Esophagus mucosa (tissue), 1 donor: ENCODE results near the gene RAB7A. TPM values are rescaled to one million over a fixed set of nuclear protein-coding genes. Genes with fewer than 3 reads are reported as not detected.
"Not testable (repeated sequence)": the region's sequence is repeated elsewhere in the genome, so short reads cannot be mapped to it uniquely, and the experiment has no call there.

Experiments used
- ATAC-seq: fragments of 200-7000 bp; cut with Tn5 transposase; one replicate; pipeline ENCODE4 v1.9.1; 2020
- total RNA-seq: library from RNA; stranded (reverse); gene quantifications from one replicate; pipeline ENCODE4 v1.2.4, GENCODE V29; 2023
- donor health status: DM: yes; HTN: yes; CAD: no.

The RAB7A gene
- total RNA-seq, 1 donor from 2014 or later = 231 TPM

DNA sequence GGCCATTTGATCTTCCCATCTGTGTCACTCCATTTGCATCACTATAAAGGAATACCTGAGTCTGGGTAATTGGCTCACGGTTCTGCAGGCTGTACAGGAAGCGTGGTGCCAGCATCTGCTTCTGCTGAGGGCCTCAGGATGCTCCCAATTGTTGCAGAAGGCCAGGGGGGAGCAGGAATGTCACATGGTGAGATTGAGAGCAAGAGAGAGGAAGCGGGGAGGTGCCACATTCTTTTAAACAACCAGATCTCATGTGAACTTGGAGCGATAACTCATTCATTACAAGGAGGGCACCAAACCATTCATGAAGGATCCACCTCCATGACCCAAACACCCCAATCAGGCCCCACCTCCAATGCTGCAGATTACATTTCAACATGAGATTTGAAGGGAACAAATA, 13.1 kb upstream of the RAB7A start:
- ATAC-seq = no peak

GRCh38 chr3:128714887-128715491, 11.0 kb upstream of the RAB7A start:
- ATAC-seq = peak; percentile 26

DNA sequence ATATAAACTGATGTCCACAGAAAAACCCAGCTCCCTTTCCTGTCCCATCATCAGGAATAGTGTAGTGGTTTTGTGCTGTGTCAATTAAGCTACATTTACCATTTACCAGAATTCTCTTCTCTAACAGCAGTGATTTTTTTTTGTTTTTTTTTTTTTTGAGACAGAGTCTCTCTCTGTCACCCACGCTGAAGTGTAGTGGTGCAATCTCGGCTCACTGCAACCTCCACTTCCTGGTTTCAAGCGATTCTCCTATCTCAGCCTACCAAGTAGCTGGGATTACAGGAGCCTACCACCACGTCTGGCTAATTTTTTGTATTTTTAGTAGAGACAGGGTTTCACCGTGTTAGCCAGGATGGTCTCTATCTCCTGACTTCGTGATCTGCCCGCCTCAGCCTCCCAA, 7.1 kb upstream of the RAB7A start:
- ATAC-seq = not testable (repeated sequence)

- no peak for ATAC-seq
Measured at GRCh38 chr3:128720891-128721290, 5.1 kb upstream of the RAB7A start.

- ATAC-seq = no peak
Measured at GRCh38 chr3:128723477-128723876, 2.5 kb upstream of the RAB7A start.

DNA sequence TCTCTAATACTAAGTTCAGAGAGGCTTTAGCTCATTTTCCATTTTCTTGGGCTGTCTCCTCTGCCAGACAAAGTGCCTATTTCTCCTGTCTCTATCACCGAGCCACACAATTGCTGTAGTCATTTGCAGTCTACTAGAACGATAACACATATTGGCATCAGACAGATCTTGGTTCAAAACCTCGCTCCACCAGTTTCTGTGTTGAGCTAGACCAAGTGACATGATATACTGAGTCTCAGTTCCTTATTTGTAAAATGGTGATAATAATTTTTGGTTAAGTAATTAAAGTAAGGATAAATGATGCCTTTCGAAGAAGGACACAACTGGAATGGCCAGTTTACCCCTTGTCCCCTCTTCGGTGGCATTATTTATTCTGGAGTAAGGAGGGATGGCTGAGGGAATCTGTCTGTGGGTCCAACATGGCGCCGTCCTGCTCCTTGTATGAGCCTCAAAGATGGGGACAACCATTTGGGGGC, 398 bp upstream of the RAB7A start:
- no peak for ATAC-seq

DNA sequence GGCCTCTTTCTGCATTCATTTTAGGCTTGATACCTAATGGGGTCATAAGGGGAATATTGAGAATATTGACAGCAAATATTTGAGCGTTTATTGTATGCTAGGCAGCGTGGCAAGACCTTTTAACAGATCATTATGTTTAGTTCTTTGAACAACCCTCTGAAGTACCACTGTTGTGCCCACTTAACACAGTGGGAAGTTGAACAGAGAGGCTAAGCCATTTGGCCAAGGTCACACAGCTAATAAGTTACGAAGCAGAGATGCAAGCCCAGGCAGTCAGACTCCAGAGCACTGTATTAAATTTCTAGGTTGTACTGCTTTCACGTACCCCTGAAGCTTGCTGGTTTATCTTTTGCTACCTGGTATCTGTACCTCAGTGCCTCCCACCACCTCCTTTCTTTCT, 1.1 kb downstream of the RAB7A start:
- ATAC-seq = no peak

DNA sequence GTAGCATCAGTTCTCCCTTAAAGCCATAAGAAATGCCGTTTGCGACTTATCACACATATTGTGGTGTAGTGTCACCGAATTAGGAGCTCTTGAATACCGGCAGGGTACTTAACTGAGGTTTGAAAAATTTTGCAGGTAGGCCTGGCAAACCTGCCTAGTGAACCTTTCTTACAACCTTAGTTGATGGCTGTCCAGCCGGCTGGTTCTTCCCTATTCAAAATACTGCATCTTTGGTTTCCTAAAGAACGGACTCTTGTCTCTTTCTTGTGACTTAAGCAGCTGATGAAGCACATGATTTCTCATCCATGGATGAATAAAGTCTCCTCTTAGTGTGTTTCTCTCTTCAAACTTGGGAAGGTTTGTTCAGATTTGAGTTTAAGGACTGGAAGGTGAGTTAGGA, 1.5 kb downstream of the RAB7A start:
- ATAC-seq = no peak

- ATAC-seq = no peak
Measured at GRCh38 chr3:128727996-128728395, 2.0 kb downstream of the RAB7A start.

GRCh38 chr3:128728521-128728920, 2.5 kb downstream of the RAB7A start:
- not testable (repeated sequence) for ATAC-seq

DNA sequence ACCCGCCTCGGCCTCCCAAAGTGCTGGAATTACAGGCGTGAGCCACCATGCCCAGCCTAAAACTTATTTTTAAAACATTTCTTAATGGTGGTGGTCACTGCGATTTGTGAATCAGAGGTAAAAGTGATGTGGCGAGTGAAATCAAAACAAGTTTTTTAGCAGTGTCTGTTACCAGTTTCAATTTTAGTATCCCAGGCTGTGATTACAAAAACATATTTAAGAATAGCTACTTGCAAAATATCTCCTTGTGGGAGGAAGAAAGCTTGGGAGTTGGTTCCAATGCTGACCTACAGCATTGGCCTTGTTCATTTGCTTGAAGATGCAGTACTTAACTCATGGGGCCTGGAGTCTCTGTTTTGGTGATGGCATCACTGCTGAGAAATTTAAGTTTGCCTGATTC, 4.5 kb downstream of the RAB7A start:
- ATAC-seq = no peak

DNA sequence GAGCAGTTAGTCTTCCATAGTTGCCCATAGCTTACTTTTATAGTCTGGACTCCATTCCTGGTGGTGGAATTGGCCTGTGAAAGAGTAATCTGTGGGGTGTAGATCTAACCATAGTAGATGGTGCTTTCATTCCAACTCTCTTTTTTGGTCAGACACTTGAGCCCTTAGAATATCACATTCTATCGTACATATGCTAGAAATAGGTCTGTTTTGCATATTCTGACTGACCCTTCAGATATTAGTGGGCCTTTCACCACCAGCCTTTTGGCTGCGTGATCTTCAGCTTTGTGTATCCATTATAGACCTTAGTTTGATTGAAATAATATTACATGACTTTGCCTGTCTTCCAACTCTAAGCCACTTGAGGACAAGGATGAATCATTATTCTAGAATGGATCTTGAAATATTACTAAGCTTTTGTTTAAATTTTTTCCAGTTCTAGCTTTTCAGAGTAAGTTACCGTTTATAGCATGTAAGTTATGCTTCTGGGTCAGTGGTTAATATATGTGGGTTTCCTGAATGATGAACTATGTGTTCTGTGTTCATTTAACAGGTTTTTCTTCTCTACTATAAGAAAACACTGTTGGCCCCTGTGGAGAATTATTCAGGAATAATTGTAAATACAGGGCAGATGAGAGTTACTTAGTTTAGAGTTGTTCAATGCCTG, 8.7 kb downstream of the RAB7A start:
- ATAC-seq = no peak

DNA sequence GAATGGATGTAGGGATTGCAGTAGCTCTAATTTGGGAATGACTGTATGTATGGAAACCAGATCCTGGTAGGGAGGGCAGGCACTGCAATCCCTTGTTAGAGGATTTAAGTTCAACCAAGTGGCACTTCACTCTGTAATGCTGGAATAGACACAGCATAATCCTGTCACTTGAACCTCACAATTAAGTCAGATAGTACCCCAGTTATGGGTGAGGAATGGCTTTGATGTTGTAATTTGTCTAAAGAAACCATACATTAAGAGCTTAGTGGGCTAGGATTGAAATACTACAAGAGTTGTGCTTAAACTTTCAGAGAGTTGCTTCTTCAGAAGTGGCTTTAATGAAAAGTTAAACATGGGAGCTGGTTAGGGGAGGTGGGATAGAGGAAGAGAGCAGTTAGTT, 9.3 kb downstream of the RAB7A start:
- no peak for ATAC-seq

DNA sequence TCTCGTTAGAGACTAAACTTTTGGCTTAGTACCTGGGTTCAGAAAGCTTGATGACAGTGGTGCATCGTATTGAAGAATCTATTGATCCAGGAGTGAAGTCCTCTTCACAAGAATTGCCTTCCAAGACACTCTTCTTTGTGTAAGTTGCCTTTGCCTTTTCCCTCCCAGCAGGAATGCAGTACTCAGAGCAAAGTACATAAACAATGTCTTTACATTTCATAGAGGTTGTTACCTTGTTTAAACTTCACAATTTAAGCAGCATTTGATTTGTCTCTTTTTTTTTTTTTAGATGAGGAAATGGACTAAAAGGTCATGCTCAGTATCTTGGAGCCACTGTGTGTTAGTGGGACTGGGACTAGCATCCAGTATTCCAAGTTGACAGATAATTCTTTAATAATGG, 9.9 kb downstream of the RAB7A start:
- no peak for ATAC-seq

DNA sequence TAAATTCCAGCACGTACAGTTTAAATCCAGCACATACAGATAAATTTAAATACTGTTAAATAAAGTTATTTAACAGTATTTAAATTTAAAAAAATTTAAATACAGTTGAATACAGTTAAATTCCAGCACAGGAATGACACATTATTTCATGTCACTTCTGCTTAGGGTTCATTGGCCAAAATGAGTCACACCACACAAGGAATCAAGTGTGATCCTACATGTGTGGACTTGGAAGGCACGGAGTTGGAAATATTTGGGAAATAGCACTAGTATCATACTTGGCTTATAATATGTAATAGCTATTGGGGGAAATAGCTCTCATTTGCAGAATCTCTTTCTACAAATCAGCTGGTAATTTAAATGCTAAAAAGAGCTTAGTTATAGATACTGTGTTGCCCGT, 10.6 kb downstream of the RAB7A start:
- peak; percentile 60 for ATAC-seq

DNA sequence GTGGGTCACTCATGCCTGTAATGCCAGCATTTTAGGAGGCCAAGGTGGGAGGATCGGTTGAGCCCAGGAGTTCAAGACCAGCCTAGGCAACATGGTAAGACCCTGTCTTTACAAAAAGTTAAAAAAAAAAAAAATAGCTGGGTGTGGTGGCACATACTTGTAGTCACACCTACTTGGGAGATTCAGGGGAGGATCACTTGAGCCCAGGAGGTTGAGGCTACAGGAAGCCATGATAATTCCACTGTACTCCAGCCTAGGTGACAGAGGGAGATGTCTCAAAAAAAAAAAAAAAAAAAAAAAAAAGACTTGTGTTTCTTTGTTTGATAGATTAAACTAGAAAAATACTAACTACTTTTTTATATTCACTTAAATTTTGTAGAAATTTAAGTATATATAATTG, 14.6 kb downstream of the RAB7A start:
- ATAC-seq = peak; percentile 35

- peak; percentile 33 for ATAC-seq
Measured at GRCh38 chr3:128742821-128743594, 17.0 kb downstream of the RAB7A start.

DNA sequence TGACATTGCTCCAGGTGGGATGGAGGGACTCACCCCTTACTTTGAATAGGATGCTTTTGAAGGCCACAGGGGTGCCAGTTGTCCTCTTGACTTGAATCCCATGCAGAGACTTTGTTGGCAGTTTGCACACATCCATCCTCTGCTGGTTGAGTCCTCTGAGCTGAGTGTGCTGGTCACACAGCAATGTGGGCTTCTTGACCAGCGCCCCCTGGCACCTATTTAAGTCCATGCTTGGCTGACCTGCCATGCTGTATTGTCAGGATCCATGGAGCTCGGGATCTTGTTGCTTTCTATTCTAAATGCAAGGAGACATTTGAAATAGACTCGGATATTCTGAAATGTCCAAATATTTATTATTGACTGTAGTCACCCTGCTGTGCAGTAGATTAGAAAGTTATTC, 19.8 kb downstream of the RAB7A start:
- peak; percentile 37 for ATAC-seq

- no peak for ATAC-seq
Measured at GRCh38 chr3:128746881-128747280, 20.9 kb downstream of the RAB7A start.

DNA sequence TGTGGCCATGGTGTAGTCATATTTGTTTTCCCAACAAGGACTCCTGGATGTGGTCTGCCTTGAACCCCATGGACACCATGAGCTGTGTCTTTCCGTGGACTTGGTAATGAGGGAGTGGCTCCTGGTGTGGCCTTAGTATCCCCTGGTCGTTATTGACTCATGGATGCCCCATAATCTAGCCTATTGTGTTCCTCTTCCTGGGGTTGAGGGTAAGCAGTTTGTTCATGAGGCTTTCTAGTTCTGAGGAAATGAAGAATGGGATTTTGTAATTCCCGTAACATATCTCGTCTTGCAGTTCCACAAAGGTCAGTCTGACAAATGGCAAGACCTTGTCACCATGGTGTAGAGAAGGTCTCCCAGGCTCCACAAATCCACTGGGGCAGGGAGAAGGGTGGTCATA, 22.6 kb downstream of the RAB7A start:
- peak; percentile 63 for ATAC-seq

DNA sequence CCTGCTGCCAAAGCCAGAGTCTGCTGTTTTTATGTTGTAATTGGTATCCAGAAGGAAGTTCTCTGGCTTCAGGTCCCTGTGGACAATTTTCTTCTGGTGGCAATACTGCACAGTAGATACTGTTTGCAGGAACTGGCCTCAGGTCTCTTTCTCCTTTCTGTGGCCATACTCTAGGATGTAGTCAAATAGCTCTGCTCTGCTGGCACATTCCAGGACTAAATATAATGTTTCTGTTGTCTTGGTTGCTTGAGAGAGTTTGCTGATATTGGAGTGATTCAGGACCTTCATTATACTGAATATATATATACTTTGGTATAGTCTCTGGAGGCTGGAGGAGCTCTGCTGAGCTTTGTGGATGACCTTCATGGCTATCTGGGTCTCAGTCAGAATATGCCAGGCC, 23.1 kb downstream of the RAB7A start:
- no peak for ATAC-seq

- ATAC-seq = not testable (repeated sequence)
Measured at GRCh38 chr3:128749561-128749960, 23.6 kb downstream of the RAB7A start.

DNA sequence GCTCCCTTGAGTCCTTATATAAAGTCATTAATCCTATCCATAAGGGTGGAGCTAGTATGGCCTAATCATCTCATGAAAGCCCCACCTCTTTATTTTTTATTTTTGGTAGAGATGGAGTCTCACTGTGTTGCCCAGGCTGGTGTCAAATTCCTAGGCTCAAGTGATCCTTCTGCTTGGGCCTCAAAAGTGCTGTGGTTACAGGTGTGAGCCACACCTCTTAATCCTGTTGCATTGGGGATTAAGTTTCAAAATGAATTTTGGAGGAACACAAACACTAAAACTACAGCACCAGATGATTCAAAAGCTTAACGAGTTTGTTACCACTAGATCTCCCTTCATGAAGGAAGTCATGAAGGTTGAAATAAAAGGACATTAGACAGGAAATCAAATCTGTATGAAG, 27.7 kb downstream of the RAB7A start:
- ATAC-seq = peak; percentile 76

- ATAC-seq = no peak
Measured at GRCh38 chr3:128760042-128760441, 34.1 kb downstream of the RAB7A start.
